ENCODE measurements around the gene HELZ2.
"Not testable (repeated sequence)": the region's sequence is repeated elsewhere in the genome, so short reads cannot be mapped to it uniquely, and the experiment has no call there.

The HELZ2 gene

DNA sequence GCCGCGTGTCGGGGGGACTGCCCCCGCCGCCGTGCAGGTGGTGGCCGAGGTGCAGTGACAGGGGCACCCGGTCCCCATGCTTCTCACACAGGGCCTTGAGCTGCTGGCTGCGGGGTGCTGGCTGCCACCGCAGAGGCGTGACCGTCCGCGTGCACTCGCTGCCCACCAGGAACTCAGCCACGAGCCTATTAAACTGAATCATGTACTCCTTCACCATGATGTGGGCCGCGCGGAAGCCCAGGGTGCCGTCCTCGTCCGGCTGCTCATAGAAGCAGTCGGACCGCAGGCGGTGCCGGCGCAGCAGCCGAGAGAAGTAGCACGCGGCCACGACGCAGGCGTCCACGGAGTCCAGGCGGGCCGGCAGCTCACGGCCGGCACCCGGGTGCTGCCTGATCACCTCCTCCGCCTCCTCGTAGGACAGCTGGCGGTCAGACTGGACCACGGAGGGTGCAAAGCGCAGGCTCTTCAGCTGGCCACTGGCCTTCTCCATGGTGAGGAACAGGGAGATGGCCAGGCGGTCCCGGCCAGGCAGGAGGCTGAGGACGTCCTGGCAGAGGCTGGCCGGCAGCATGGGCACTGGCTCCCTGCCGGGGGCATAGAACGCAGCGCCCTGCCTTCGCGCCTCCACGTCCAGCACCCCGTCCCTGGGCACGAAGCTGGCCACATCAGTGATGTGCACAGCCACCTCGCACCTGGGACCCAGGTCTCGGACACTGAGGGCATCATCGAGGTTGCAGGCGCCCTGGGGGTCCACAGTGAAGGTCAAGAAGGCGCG, 9.8 kb downstream of the HELZ2 start:
- DNase-seq = no peak

- no peak for DNase-seq
These were observed 10.7 kb downstream of the HELZ2 start for GRCh38 chr20:63563225-63563935.

DNA sequence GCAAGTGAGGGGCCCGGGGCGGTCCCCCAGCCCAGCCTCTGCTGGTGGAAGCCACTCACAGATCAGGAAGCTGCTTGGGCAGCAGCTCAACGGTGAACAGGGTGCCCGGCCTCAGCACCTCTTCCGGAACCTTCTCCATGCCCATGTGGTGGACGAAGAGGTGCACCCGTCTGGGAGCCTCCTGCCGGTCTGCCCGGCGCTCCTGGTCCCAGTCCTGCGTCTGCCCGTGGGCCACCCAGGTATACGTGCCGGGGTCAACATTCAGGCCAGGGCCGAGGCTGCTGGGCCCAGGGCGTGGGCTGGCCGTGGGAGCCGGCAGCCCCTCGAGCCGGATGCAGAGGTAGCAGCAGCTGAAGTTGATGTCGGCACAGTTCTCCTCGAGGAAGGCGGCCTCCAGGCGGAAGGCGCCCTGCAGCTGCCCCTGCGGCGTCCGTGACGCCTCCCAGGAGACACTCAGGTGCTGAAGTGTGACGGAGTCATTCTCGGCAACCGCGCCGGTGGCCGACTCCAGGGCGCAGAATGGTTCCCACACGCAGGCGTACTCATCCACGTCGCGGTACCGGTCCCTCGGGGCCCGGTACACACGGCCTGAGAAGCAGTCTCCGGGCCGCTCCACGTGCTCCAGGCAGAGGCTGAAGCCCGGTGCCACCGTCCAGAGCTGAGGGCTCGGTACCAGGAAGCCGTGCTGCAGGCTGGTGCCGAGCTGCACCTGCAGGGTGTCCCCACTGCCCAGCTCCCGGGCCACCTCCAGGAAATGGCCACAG, 11.4 kb downstream of the HELZ2 start:
- DNase-seq = no peak

DNA sequence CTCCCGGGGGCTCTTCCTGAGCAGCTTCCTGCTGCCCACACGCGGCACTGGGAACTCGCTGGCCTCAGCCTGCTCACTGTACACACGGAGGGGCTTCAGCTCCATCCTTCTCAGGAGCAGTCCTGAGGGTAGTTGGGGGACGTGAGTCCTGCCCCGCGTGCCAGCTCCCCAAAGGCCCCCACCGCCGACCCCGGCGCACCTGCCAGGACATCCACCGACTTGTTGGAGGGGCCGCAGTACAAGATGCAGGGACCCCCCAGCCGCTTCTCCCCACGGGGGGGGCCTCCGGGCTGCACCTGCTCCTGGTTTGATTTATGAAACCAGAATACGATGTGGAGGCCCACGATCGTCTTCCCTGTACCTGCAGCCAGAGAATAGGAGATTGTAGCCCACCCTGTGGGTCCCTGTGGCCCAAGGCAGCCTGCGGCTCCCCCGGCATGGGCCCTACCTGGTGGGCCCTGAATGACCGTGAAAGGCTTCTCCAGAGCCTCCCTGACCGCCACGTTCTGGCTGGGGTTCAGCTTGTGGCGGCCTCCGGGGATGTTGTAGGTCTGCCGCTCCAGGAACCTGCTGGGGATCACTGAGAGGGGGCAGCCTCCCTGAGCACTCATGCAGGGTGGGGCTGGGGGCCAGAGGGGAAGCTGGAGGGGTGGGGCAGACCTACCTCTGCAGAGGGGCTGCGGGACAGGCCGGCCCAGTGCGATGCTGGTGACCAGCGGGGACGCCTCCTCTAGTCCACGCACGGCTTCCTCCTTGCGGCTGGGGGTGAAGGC, 12.2 kb downstream of the HELZ2 start:
- DNase-seq = no peak

DNA sequence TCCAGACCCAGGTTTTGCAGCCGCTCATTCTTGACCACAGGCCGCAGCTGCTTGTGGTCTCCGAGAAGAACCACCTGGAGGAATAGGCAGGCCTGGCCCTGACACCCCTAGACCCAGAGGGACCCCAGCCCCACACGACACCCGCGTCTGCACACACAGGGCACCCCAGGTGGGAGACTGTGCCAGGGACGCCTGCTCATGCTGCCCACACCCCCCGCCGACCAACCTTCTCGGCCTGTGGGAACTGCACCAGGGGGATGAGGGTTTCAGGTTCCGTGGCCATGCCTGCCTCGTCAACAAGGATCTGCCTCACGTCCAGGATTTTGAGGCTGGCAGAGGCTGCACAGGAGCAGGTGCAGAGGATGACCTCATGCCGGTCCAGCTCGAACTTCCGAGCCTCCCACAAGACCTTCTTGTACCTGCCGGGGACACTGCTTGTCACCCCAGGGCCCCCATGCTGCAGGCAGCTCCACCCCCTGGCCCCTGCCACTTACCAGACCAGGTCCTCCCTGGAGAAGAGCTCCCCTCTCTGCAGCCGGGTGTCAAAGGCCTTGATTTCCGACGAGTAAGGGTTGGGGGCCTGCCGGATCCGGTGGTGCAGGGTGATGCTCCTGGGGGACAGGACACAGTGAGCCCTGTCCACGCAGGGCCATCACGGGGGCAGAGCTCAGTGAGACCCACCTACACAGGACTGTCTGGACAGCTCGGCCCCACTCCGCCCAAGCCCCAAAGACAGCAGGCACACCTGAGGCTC, 13.0 kb downstream of the HELZ2 start:
- no peak for DNase-seq

- no peak for DNase-seq
These were observed 13.7 kb downstream of the HELZ2 start for GRCh38 chr20:63560333-63560805.

DNA sequence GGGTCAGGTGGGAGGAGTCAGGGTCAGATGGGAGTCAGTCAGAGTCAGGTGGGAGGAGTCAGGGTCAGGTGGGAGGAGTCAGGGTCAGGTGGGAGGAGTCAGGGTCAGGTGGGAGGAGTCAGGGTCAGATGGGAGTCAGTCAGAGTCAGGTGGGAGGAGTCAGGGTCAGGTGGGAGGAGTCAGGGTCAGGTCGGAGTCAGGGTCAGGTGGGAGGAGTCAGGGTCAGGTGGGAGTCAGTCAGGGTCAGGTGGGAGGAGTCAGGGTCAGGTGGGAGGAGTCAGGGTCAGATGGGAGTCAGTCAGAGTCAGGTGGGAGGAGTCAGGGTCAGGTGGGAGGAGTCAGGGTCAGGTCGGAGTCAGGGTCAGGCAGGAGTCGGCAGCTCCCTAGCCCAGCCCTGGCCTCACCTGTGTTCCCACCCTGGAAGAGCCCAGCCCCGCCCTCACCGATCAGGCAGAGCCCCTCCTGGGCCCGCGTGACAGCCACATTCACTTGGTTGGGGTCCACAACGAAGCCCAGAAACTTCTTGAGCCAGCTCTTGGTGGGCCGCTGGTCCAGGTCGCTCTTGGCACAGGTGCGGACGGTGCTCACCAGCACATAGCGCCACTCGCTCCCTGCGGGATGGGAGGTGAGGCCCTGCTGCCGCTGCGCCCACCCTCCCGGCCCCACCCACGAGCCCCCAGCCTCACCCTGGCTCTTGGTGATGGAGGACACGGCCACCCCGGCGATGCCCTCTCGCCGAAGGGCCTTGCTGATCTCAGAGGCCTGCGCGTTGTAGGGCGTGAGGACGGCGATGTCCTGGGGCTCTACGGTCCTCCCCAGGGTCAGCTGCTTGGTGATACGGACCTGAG, 14.3 kb downstream of the HELZ2 start:
- not testable (repeated sequence) for DNase-seq

GRCh38 chr20:63558804-63559484, 15.1 kb downstream of the HELZ2 start:
- no peak for DNase-seq

- DNase-seq = no peak
These were observed 16.6 kb downstream of the HELZ2 start for GRCh38 chr20:63557481-63557891.

GRCh38 chr20:63556873-63557478, 17.1 kb downstream of the HELZ2 start:
- DNase-seq = no peak

- no peak for DNase-seq
These were observed 18.2 kb downstream of the HELZ2 start for GRCh38 chr20:63555661-63556381.

DNA sequence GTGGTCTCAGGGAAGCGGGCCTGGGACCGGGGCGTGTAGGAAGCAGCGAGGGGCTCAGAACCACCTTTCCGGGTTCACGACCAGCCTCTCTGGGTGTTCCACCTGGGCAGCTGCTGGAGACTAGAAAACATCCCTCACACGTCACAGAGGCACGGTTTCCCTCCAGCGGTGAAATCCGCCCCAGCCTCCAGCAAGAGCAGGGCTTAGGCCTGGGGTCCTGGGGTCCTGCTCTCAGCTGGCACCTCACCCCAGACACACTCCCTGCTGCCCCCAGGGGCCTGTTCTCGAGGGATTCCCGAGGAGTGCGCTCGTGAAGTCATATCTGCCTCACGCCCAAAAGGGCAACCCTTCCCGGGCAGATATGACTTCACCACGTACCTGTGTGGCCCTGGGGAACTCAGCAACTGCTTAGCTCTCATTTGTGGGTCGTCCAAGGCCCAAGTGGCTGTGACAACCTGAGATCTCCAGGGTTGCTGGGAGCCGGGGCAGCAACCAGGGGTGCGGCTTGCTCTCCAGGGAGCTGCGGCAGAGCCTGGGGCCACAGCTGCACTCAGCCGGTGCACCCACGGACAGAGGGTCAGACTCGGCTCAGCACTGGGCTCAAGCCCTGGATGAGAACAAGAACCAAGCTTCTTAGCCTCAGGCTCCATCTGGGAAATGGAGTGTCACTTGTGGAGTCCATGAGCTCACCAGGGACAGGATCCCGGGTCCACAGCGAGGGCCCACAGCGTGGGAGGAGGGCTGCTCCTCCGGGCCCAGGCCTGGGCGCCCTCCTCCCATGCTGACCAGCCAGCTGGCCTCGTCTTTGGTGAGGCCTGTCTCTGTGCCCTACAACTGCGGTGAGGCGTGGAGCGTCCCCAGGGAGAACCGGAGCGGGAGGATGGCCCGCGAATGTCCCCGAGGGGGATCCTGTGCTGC, 19.4 kb downstream of the HELZ2 start:
- DNase-seq = no peak

DNA sequence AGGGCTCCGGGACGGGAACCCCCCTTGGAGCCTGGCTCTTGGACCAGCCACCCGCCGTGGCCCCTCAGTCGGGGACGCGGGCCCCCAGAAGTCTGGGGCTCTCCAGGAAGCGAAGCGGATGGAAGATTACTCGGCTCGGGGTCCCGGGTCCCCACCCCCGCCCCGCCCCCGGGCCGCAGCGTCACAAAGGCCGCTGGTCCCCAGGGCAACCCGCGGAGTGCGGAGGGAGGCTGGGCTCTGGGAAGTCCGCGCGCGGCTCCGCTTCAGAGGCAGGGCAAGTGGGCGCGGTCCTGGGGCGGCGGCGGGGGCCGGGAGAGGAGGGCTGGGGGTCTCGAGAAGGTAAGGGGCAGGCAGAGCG, 20.1 kb downstream of the HELZ2 start, which contains the start of gene FNDC11:
TSS of gene FNDC11 (plus strand) at position 227 of the 358 bp plus-strand sequence. CDS start 1,505 bp downstream, outside the sequence.
- peak; percentile 35 for DNase-seq

DNA sequence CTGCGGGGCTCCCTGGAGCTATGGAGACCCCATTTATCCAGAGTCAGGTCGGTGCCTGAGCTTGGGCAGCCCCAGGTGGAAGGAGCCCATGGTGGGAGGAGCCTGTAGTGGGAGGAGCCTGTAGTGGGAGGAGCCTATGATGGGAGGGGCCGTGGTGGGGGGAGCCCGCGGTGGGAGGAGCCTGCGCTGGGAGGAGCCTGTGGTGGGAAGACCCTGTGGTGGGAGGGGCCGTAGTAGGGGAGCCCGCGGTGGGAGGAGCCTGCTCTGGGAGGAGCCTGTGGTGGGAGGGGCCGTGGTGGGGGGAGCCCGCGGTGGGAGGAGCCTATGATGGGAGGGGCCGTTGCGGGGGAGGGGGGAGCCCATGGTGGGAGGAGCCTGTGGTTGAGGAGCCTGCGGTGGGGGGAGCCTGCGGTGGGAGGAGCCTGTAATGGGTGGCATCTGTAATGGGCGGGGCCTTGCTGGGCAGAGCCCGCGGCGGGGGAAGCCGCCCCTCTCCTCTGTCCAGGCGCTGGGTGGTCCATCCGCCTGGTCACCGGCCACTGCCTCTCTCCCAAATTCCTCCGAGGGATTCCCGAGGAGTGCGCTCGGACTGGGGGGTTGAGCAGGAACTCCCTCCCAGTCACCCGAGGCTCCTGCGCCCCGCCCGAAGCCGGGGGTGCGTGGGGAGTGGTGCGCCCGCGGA, 20.6 kb downstream of the HELZ2 start:
- peak; percentile 85 for DNase-seq

DNA sequence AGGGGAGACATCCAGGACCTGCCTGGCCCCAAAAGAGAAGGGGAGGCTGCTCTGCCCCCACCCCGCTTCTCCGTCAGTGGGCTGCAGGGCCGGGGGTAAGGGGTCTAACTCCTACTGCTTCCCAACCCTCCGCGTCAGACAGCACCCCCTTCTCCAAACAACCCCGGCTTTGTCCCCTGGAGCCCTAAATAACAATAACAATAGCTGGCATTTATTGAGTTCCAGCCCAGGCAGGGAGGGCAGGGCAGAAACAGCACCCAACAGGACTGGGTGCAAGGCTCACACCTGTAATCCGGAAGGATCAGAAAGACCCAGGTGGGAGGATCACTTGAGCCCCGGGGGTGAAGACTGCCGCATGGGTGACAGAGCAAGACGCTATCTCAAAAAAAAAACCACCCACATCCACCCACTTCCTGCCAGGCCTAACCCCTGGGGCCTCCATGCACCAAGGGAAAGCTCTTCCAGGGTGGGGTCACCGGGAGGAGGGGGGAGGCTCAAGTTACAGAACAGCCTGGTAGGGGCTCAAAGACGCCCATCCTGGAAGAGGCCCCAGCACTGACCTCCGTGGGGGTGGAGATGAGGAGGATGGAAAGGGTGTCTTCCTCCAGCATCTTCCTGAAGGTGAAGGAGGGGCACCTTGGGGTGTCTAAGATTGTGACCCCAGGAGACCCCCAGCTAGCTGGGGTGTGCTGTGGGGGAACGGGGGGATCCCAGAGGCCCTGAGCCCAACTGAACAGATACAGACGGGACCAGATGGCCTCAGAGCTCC, 21.4 kb downstream of the HELZ2 start:
- peak; percentile 55 for DNase-seq

DNA sequence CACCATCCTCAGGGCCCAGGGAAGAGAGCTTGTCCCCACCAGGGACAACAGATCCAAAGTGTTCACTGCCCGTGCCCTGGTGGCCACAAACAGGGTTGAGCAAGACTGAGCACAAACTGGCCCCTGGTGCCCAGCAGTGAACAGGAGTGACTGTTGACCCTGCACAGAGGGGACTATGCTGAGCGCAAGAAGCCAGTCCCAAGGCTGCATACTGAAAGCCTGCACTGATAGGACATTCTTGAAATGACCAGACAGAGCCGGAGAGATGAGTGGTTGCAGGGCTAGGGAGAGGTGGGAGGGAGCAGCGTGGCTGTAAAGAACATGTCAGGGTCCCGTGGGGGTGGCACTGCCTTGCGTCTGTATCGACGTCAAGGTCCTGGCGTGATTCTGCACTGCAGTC, 23.0 kb downstream of the HELZ2 start:
- DNase-seq = no peak
